IMR-90 (cell line): ENCODE data around the gene DDX59. TPM values are rescaled to one million over a fixed set of nuclear protein-coding genes. Genes with fewer than 3 reads are reported as not detected.
A peak's percentile ranks its signal among the peaks of the same experiment; 100 is the strongest.

Source experiments
- ATAC-seq: fragments of 200-7000 bp; cut with Tn5 transposase; 2 replicates; pipeline ENCODE4 v1.9.1; 2020; ENCODE audit warnings: low read depth, mild to moderate bottlenecking, moderate library complexity
- BruUV-seq: library from RNA; stranded (reverse); fragments of 400-500 nt; replicated peaks from 2 replicates; lab custom pipeline; 2021; lab: Mats Ljungman, UMichigan
- CTCF ChIA-PET: fragments of 300-600 bp; formaldehyde crosslinking; extraction: SDS; loops from one replicate; lab custom pipeline; 2021; ENCODE audit warnings: antibody characterized with exemption; lab: Yijun Ruan, JAX
- POLR2A ChIA-PET: fragments of 300-600 bp; sonication (Branson Sonifier 250); formaldehyde crosslinking; loops from one replicate; lab custom pipeline; 2022; ENCODE audit warnings: antibody characterized with exemption; ENCODE audit not compliant: unreplicated experiment; lab: Charles Lee
- DNase-seq: peaks from one replicate; pipeline ENCODE4 v3.0.0; 2013
- H2AFZ ChIP-seq: replicated peaks from 2 replicates; pipeline ENCODE3; 2013; ENCODE audit warnings: low read length, mild to moderate bottlenecking; ENCODE audit not compliant: poor library complexity
- H2AK5ac ChIP-seq: 2 replicates; pipeline ENCODE4 v1.6.1; 2013; ENCODE audit warnings: low read depth, low read length, inconsistent platforms
- H2AK9ac ChIP-seq: replicated peaks from 2 replicates; pipeline ENCODE3; 2013; ENCODE audit warnings: mild to moderate bottlenecking, low read depth, low read length, moderate library complexity; ENCODE audit not compliant: poor library complexity
- H2BK120ac ChIP-seq: 2 replicates; pipeline ENCODE4 v1.6.1; 2013; ENCODE audit warnings: low read depth, low read length, inconsistent platforms
- H2BK15ac ChIP-seq: 3 replicates; pipeline ENCODE4 v1.6.1; 2013; ENCODE audit warnings: low read depth, low read length, inconsistent platforms
- H2BK20ac ChIP-seq: 2 replicates; pipeline ENCODE4 v1.6.1; 2013; ENCODE audit warnings: low read depth, mild to moderate bottlenecking, inconsistent platforms, low read length, moderate library complexity
- H2BK5ac ChIP-seq: 2 replicates; pipeline ENCODE4 v1.6.1; 2013; ENCODE audit warnings: mild to moderate bottlenecking, low read depth, low read length, inconsistent platforms; ENCODE audit not compliant: poor library complexity, severe bottlenecking
- H3K14ac ChIP-seq: replicated peaks from 2 replicates; pipeline ENCODE4 v1.6.1; 2013; ENCODE audit warnings: low read depth, low read length, inconsistent platforms
- H3K18ac ChIP-seq: 2 replicates; pipeline ENCODE4 v1.6.1; 2013; ENCODE audit warnings: low read depth, low read length, control low read depth
- H3K23ac ChIP-seq: 2 replicates; pipeline ENCODE4 v1.6.1; 2013; ENCODE audit warnings: low read depth, low read length, inconsistent platforms
- H3K27ac ChIP-seq: 2 replicates; pipeline ENCODE4 v1.5.1; 2013; ENCODE audit warnings: mild to moderate bottlenecking, control low read depth, low read length; ENCODE audit not compliant: insufficient read depth
- H3K27me3 ChIP-seq: 2 replicates; pipeline ENCODE4 v1.6.1; 2013; ENCODE audit warnings: low read length; ENCODE audit not compliant: control insufficient read depth, insufficient read depth
- H3K36me3 ChIP-seq: 2 replicates; pipeline ENCODE4 v1.6.1; 2013; ENCODE audit warnings: low read length, mixed read lengths; ENCODE audit not compliant: control insufficient read depth, insufficient read depth
- H3K4ac ChIP-seq: 2 replicates; pipeline ENCODE4 v1.6.1; 2013; ENCODE audit warnings: low read depth, low read length, inconsistent platforms
- H3K4me1 ChIP-seq: 2 replicates; pipeline ENCODE4 v1.6.1; 2013; ENCODE audit warnings: low read length, mixed read lengths; ENCODE audit not compliant: control insufficient read depth, insufficient read depth
- H3K4me2 ChIP-seq: 2 replicates; pipeline ENCODE4 v1.6.1; 2013; ENCODE audit warnings: low read depth, mild to moderate bottlenecking, control low read depth, low read length, moderate library complexity
- H3K4me3 ChIP-seq: 2 replicates; pipeline ENCODE4 v1.5.1; 2013; ENCODE audit warnings: low read depth, mild to moderate bottlenecking, control low read depth, low read length, moderate library complexity; ENCODE audit not compliant: insufficient read depth
- H3K56ac ChIP-seq: 2 replicates; pipeline ENCODE4 v1.6.1; 2013; ENCODE audit warnings: low read length, inconsistent platforms; ENCODE audit not compliant: insufficient read depth; ENCODE audit errors: extremely low read depth
- H3K79me1 ChIP-seq, 2 experiments: 2 replicates each; pipeline ENCODE4 v1.6.1; 2013; ENCODE audit warnings: low read length in 2 of 2, inconsistent platforms in 1 of 2, low read depth in 1 of 2
- H3K9ac ChIP-seq: 2 replicates; pipeline ENCODE4 v1.6.1; 2013; ENCODE audit warnings: low read depth, low read length, control low read depth
- H3K9me1 ChIP-seq: 2 replicates; pipeline ENCODE4 v1.6.1; 2013; ENCODE audit warnings: low read length, inconsistent platforms; ENCODE audit not compliant: insufficient read depth
- H3K9me3 ChIP-seq: 2 replicates; pipeline ENCODE4 v1.6.1; 2013; ENCODE audit warnings: low read length; ENCODE audit not compliant: control insufficient read depth, insufficient read depth
- H4K20me1 ChIP-seq: 2 replicates; pipeline ENCODE4 v1.6.1; 2013; ENCODE audit warnings: low read length, inconsistent platforms; ENCODE audit not compliant: insufficient read depth
- H4K5ac ChIP-seq: 2 replicates; pipeline ENCODE4 v1.6.1; 2013; ENCODE audit warnings: mild to moderate bottlenecking, low read depth, low read length, control low read depth
- H4K8ac ChIP-seq, 2 experiments: 2 replicates each; pipeline ENCODE4 v1.6.1; 2013; ENCODE audit warnings: low read depth in 2 of 2, low read length in 2 of 2, control low read depth in 1 of 2, inconsistent platforms in 1 of 2
- H4K91ac ChIP-seq: 2 replicates; pipeline ENCODE4 v1.6.1; 2013; ENCODE audit warnings: low read depth, low read length, inconsistent platforms; ENCODE audit not compliant: insufficient read depth
- BHLHE40 ChIP-seq: fragments of 150-350 bp; IDR thresholded peaks from 2 replicates; pipeline ENCODE4 v1.6.1; 2016; ENCODE audit warnings: mild to moderate bottlenecking, low read depth, low read length
- CEBPB ChIP-seq: IDR thresholded peaks from 2 replicates; pipeline ENCODE4 v1.6.1; 2012; ENCODE audit warnings: low read depth, low read length, improper control_type of control experiment
- CHD1 ChIP-seq: IDR thresholded peaks from 2 replicates; pipeline ENCODE4 v1.6.1; 2012; ENCODE audit warnings: low read depth, low read length, improper control_type of control experiment
- CTCF ChIP-seq: conservative IDR thresholded peaks from 2 replicates; pipeline ENCODE4 v1.5.1; 2012; ENCODE audit warnings: mild to moderate bottlenecking, low read depth, low read length, improper control_type of control experiment
- ELK1 ChIP-seq: fragments of 150-350 bp; IDR thresholded peaks from 2 replicates; pipeline ENCODE4 v1.6.1; 2016; ENCODE audit warnings: low read depth, mild to moderate bottlenecking, low read length, moderate library complexity, borderline replicate concordance
- FOS ChIP-seq: fragments of 150-350 bp; IDR thresholded peaks from 2 replicates; pipeline ENCODE4 v1.6.1; 2016; ENCODE audit warnings: low read depth, low read length
- MAFK ChIP-seq: IDR thresholded peaks from 2 replicates; pipeline ENCODE4 v1.6.1; 2012; ENCODE audit warnings: low read depth, low read length, improper control_type of control experiment
- MAZ ChIP-seq: IDR thresholded peaks from 2 replicates; pipeline ENCODE4 v1.6.1; 2012; ENCODE audit warnings: low read depth, mild to moderate bottlenecking, low read length, improper control_type of control experiment, moderate library complexity, borderline replicate concordance
- MXI1 ChIP-seq: IDR thresholded peaks from 2 replicates; pipeline ENCODE4 v1.6.1; 2012; ENCODE audit warnings: low read depth, mild to moderate bottlenecking, low read length, moderate library complexity, borderline replicate concordance
- NFE2L2 ChIP-seq: fragments of 150-350 bp; IDR thresholded peaks from 2 replicates; pipeline ENCODE4 v1.6.1; 2016; ENCODE audit warnings: low read depth, mild to moderate bottlenecking, low read length
- POLR2A ChIP-seq: IDR thresholded peaks from 2 replicates; pipeline ENCODE4 v1.6.1; 2012; ENCODE audit warnings: mild to moderate bottlenecking, low read depth, low read length
- RAD21 ChIP-seq: IDR thresholded peaks from 2 replicates; pipeline ENCODE4 v1.6.1; 2012; ENCODE audit warnings: low read length, improper control_type of control experiment
- RCOR1 ChIP-seq: IDR thresholded peaks from 2 replicates; pipeline ENCODE4 v1.6.1; 2012; ENCODE audit warnings: mild to moderate bottlenecking, low read length, improper control_type of control experiment; ENCODE audit not compliant: insufficient replicate concordance
- RFX5 ChIP-seq: IDR thresholded peaks from 2 replicates; pipeline ENCODE4 v1.8.0; 2012; ENCODE audit warnings: low read depth, mild to moderate bottlenecking, low read length, moderate library complexity
- USF2 ChIP-seq: fragments of 150-350 bp; IDR thresholded peaks from 2 replicates; pipeline ENCODE4 v1.6.1; 2017; ENCODE audit warnings: mild to moderate bottlenecking, antibody characterized with exemption, low read length, low read depth
- WGBS, 2 experiments: methylation state at CpG; one replicate each; pipeline versions ENCODE4 v1.1.5 to v1.1.7; 2013; ENCODE audit warnings: missing lambda C conversion rate in 2 of 2; ENCODE audit not compliant: insufficient read length in 1 of 2; ENCODE audit errors: extremely low coverage in 2 of 2; 5-methylcytosine and 5-hydroxymethylcytosine counted together
- dilution Hi-C: fragments of 300-500 bp; cut with HindIII; formaldehyde crosslinking; loops from one replicate; pipeline ENCODE4 v1.14.3; 2018; ENCODE audit warnings: low sequenced_read_pairs; ENCODE audit not compliant: unreplicated experiment
- in situ Hi-C: fragments of 300-500 bp; cut with MboI; formaldehyde crosslinking; loops from 3 replicates; pipeline ENCODE4 v1.14.3; 2019; ENCODE audit warnings: low sequenced_read_pairs, inconsistent platforms, mixed read lengths
- intact Hi-C: fragments of 100-400 bp; cut with micrococcal nuclease; formaldehyde crosslinking; loops from 2 replicates; pipeline ENCODE4 v1.10.0; 2022
- polyA plus RNA-seq, 3 experiments: library from polyadenylated mRNA; depleted of rRNA; stranded (reverse); fragments of >200 nt; gene quantifications; 2 replicates each; pipeline ENCODE4 v1.2.3, GENCODE V29; 2012; ENCODE audit warnings: low replicate concordance in 1 of 3
- total RNA-seq: library from RNA; depleted of rRNA; stranded (reverse); fragments of >200 nt; gene quantifications from 2 replicates; pipeline ENCODE4 v1.2.3, GENCODE V29; 2012

Gene DDX59
- total and polyA plus RNA-seq, 2 of the 4 experiments (the other 2 are of a cell fraction): 8.6 to 9.1 TPM

- no peak overlapping the region for H2AFZ ChIP-seq
- 0 out of 2 replicates have a peak, but pooled peaks cover 1% of the 10 kb centered on the region for H3K36me3 ChIP-seq
- DNase-seq (no peak), ATAC-seq (no peak)
- peak overlapping the region; percentile 52; the same call in 1 of the 2 replicates for H2BK120ac ChIP-seq
- H3K4me3 ChIP-seq: no peak overlapping the region
- no peak overlapping the region for H4K5ac ChIP-seq
- H4K20me1 ChIP-seq: no peaks in the 10 kb centered on the region
- in situ Hi-C loops (no loop called here), dilution Hi-C loops (no loop called here), intact Hi-C loops (no loop called here)
- no peak overlapping the region for H4K91ac ChIP-seq
- H3K9ac ChIP-seq: no peak overlapping the region
- no peak overlapping the region for H3K14ac ChIP-seq
- WGBS, 2 experiments: no CpG with 5 or more reads among the region's 4 CpGs
- peak overlapping the region; percentile 71 for H2BK5ac ChIP-seq
- no peak overlapping the region; the same call in 1 of the 2 replicates for H3K18ac ChIP-seq
- no peak overlapping the region; the same call in 1 of the 2 replicates for H2AK5ac ChIP-seq
- H4K8ac ChIP-seq: peak overlapping the region in 1 of 2 experiments; percentile 72; a peak in 1 of 4 replicates
- H3K4me1 ChIP-seq: peaks cover 2% of the 10 kb centered on the region
- no TSS peak for BruUV-seq
- peak overlapping the region; percentile 50; the same call in 1 of the 3 replicates for H2BK15ac ChIP-seq
- no peak overlapping the region for H3K56ac ChIP-seq
- H3K4me2 ChIP-seq: no peak overlapping the region
- POLR2A ChIA-PET: no interaction called here
- no peaks in the 10 kb centered on the region for H3K79me1 ChIP-seq
- H3K27me3 ChIP-seq: no peaks in the 10 kb centered on the region
- H3K4ac ChIP-seq: no peak overlapping the region
- H2AK9ac ChIP-seq: no peak overlapping the region
- H3K23ac ChIP-seq: no peak overlapping the region
- CTCF ChIA-PET: interaction anchor here (0.5 to 0.6 kb wide), 2 partner anchors 163 to 205 kb away, joined by 3 to 7 read pairs; no protein-coding TSS in a partner anchor
- no peak overlapping the region for H3K27ac ChIP-seq
- no peaks in the 10 kb centered on the region for H3K9me3 ChIP-seq
- H2BK20ac ChIP-seq: peak overlapping the region; percentile 73; the same call in 1 of the 2 replicates
- 0 out of 2 replicates have a peak, but pooled peaks cover 2% of the 10 kb centered on the region for H3K9me1 ChIP-seq
- TF ChIP-seq CTCF (no peak), NFE2L2 (no peak), POLR2A (no peak), FOS (no peak), BHLHE40 (no peak), ELK1 (no peak), RAD21 (no peak), RFX5 (no peak), MAZ (no peak), USF2 (no peak), CHD1 (no peak), MAFK (no peak), CEBPB (no peak), MXI1 (no peak), RCOR1 (no peak)
These were observed 29.2 kb downstream of the DDX59 start for GRCh38 chr1:200640373-200640962.
